ENCODE data around the gene RTP2. TPM values are rescaled to one million over a fixed set of nuclear protein-coding genes. Genes with fewer than 3 reads are reported as not detected.

The RTP2 gene
- total and polyA plus RNA-seq, 2 donors (not counting 3 experiments of a cell fraction or from before 2014, with no cell fraction given), result not detected

DNA sequence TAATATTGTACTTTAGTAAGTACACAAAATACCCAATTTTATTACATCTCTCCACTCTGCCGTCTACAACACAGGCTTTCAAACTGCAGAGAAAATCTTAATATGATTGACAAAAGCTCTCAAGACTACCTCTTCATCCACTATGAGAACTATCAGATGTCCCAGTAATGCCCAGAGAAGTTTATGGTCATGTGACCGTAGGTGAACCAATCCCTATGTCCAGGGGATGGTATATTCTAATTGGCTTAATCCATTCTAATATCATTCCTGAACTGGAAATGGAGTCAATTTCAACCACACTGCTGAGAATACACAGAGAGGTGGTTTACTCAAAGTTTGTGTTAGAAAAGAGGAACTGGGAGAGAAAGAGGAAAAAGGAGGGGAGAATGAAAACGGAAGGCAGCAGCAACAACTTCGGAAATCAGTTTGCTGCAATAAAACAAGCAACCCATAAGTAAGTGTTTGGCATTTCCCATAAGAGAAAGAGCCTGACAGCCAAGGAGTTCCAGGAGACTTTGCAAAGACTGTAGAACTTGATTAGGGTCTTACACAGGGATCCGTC, 39.4 kb downstream of the RTP2 start:
- H3K27me3 ChIP-seq (ENCODE audit: control insufficient read depth in 2 of 2, insufficient read depth in 2 of 2, low read length in 2 of 2), result no peaks in the 10 kb centered on the region
- intact Hi-C loops (cut with micrococcal nuclease) (no loop called here), dilution Hi-C loops (cut with MboI; ENCODE audit: extremely low pct_ligation_motif_present, low sequenced_read_pairs) (no loop called here)
- no peaks in the 10 kb centered on the region for H3K36me3 ChIP-seq (ENCODE audit: control insufficient read depth in 2 of 2, extremely low read depth in 1 of 2, insufficient read depth in 2 of 2, low read length in 2 of 2)
- no peak overlapping the region for H3K9ac ChIP-seq (replicated peaks; ENCODE audit: extremely low read depth, insufficient read depth, low read length)
- H3K79me2 ChIP-seq (ENCODE audit: control insufficient read depth, insufficient read depth, low read length), result no peaks in the 10 kb centered on the region
- TF ChIP-seq GATA2 (IDR thresholded peaks at IDR 0.05; ENCODE audit: insufficient read depth, insufficient read length, low read depth, low read length) (no peak), JUN (IDR thresholded peaks at IDR 0.05; ENCODE audit: borderline replicate concordance, insufficient read depth, insufficient read length, low read depth) (no peak), EZH2 (IDR thresholded peaks at IDR 0.05; ENCODE audit: borderline replicate concordance, low read depth, low read length, severe bottlenecking) (no peak), FOS (IDR thresholded peaks at IDR 0.05; ENCODE audit: borderline replicate concordance, insufficient read depth, low read length) (no peak), POLR2AphosphoS5 (IDR thresholded peaks at IDR 0.05; ENCODE audit: insufficient read depth, low read depth, low read length) (no peak), MYC (IDR thresholded peaks at IDR 0.05; ENCODE audit: low read depth, low read length) (no peak), POLR2A (IDR thresholded peaks at IDR 0.05; ENCODE audit: low read depth, low read length) (no peak)
- TF ChIP-seq, protein P1, sequence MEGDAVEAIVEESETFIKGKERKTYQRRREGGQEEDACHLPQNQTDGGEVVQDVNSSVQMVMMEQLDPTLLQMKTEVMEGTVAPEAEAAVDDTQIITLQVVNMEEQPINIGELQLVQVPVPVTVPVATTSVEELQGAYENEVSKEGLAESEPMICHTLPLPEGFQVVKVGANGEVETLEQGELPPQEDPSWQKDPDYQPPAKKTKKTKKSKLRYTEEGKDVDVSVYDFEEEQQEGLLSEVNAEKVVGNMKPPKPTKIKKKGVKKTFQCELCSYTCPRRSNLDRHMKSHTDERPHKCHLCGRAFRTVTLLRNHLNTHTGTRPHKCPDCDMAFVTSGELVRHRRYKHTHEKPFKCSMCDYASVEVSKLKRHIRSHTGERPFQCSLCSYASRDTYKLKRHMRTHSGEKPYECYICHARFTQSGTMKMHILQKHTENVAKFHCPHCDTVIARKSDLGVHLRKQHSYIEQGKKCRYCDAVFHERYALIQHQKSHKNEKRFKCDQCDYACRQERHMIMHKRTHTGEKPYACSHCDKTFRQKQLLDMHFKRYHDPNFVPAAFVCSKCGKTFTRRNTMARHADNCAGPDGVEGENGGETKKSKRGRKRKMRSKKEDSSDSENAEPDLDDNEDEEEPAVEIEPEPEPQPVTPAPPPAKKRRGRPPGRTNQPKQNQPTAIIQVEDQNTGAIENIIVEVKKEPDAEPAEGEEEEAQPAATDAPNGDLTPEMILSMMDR (IDR thresholded peaks at IDR 0.05; ENCODE audit: extremely low read depth in 1 of 2, insufficient read depth in 1 of 2, low read depth in 1 of 2, low read length in 2 of 2), result no peak
- TF ChIP-seq, protein P2, sequence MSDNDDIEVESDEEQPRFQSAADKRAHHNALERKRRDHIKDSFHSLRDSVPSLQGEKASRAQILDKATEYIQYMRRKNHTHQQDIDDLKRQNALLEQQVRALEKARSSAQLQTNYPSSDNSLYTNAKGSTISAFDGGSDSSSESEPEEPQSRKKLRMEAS (IDR thresholded peaks at IDR 0.05; ENCODE audit: insufficient read depth, insufficient read length), result no peak
- no peaks in the 10 kb centered on the region for H3K9me3 ChIP-seq (replicated peaks; ENCODE audit: control insufficient read depth, insufficient read depth, low read length)
- no TSS peak for BruUV-seq (replicated peaks)
- H4K20me1 ChIP-seq (replicated peaks; ENCODE audit: control insufficient read depth, extremely low read depth, insufficient read depth, low read length), result no peaks in the 10 kb centered on the region
- H2AFZ ChIP-seq (ENCODE audit: low read depth, low read length), result no peak overlapping the region
- no peaks in the 10 kb centered on the region for H3K4me1 ChIP-seq (ENCODE audit: control insufficient read depth, extremely low read depth, insufficient read depth, low read length)
- H3K4me2 ChIP-seq (ENCODE audit: insufficient read depth, low read length), result no peak overlapping the region
- H3K9me1 ChIP-seq (replicated peaks; ENCODE audit: control insufficient read depth, extremely low read depth, insufficient read depth, low read length), result no peaks in the 10 kb centered on the region
- ChIA-PET CTCF (interaction anchor here (4.4 kb wide), 1 partner anchor 16 kb away, joined by 21 read pairs; no protein-coding TSS in a partner anchor), POLR2A (no interaction called here)
- FAIRE-seq, result no peak
- H3K4me3 ChIP-seq (replicated peaks in 1 of 3; ENCODE audit: insufficient read depth in 1 of 3, low read depth in 1 of 3, low read length in 3 of 3), result no peak overlapping the region
- no peak for DNase-seq (ENCODE audit: low read depth, low spot score)
- H3K27ac ChIP-seq (ENCODE audit: insufficient read depth, low read depth, low read length), result no peak overlapping the region
